DMS153 (cell line): ENCODE measurements around the gene TMEM258.

Experiments
- DNase-seq: peaks from one replicate; lab custom pipeline; 2025; lab: John Stamatoyannopoulos, UW

Gene TMEM258

GRCh38 chr11:61820174-61820573 is 27.8 kb upstream of the TMEM258 start:
- DNase-seq, result no peak

DNA sequence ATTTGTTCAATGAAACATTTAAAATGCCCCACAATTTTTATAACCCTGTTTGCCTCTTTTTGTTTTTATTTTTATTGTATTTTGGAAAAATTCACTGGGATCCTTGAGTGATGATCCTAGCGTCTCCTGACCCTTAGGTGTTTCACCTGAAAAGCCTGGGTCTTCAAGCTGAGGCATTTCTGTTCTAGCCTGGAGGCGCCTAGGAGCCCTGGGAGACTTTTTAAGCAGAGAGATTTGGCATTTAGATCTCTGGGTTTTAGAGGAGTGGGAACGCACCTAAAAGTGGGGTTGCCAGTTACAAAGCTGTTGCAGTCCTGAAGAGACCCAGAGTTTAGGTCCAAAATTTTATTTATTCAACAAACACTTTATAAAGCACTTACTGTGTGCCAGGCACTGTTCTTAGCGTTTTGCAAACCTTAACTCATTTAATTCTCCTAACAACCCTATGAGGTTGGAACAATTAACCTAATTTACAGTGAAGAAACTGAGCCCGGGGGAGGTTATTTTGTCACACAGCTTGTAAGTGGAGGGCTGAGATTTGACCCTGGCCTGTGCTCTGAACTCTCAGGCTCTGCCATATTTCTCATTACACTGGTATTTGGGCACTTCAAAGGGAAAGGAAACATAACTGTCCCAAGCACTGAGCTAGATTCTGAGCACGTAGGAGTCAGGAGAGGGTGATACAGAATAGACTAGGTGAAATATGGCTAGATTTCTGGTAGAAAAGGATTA is 25.2 kb upstream of the TMEM258 start:
- DNase-seq, result no peak

DNA sequence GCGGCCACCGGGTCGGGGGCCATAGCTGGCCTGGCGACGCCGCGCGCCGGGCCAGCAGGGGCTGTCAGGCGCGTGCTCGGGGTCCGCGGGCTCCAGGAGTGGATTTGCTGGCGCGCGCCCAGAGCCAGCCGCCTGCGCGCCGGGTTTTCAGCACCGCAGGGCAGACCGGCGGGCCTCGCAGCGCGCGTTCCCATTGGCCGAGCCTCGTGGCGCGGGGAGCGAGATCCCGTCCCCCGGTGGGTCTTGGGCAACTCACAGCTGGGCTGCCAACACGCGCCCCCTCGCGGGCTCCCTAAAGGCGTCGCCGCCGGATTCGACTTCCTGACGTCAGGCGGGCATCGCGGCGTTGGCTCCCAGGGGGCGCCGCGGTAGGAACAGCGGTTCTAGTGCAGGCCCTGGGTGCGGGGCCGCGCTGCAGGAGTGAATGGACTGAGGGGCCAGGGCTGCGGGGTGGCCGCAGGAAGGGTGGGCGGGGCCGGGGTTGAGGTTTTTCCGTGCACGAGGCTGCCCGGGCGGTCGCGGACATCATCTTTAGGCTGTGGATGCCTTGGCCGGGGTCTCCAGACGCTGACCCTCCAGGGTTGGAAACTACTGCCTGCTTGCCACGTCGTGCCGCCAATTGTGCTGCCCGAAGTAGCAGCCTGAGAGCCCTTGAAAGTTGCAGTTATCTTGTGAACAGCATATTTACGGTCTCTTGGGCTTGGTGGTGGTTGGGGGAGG is 24.5 kb upstream of the TMEM258 start, which contains the start of gene FADS1:
Gene FADS1, minus strand, starts transcription at position 268 of the 720 bp plus-strand sequence. Its CDS starts 74 bp downstream, at position 194.
- DNase-seq, result peak; percentile 96

- DNase-seq, result peak; percentile 44
These were observed 23.7 kb upstream of the TMEM258 start for GRCh38 chr11:61815790-61816735.

- peak; percentile 92 for DNase-seq
These were observed 22.8 kb upstream of the TMEM258 start for GRCh38 chr11:61814958-61815789.

GRCh38 chr11:61814247-61814957 is 22.0 kb upstream of the TMEM258 start:
- no peak for DNase-seq

- DNase-seq, result no peak
These were observed 20.5 kb upstream of the TMEM258 start for GRCh38 chr11:61812736-61813411.

DNA sequence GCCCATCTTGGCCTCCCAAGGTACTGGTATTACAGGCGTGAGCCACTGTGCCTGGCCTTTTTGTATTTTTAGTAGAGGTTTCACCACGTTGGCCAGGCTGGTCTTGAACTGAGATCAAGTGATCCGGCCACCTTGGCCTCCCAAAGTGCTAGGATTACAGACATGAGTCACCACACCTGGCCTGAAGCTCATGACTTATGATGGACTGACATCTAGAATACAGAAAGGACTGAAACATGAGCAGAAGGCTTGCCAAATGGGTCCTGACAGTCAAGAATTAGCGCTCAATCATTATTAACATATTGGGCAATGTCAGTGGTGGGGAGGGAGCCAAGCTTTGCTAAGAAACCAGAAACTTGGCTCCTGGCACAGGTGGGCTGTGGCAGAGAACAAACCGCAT is 19.4 kb upstream of the TMEM258 start:
- no peak for DNase-seq

GRCh38 chr11:61810671-61811175 is 18.3 kb upstream of the TMEM258 start:
- DNase-seq, result no peak

DNA sequence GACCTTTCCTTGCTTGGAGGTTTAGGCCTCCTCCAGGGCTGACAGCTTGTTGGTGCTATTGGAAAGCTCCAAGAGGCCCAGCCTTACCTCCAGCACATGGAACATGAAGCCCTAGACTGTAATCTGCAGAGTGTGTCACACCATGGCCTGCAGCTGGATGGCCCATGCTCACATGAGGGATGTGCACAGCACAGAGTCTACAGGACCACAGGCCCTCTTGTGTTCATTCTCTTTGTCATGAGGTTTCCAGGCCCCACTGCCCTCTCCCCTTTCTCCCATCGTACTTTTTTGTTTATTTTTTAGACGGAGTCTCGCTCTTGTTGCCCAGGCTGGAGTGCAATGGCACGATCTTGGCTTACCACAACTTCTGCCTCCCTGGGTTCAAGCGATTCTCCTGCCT is 14.4 kb upstream of the TMEM258 start:
- no peak for DNase-seq

- no peak for DNase-seq
These were observed 12.7 kb upstream of the TMEM258 start for GRCh38 chr11:61805146-61805545.

DNA sequence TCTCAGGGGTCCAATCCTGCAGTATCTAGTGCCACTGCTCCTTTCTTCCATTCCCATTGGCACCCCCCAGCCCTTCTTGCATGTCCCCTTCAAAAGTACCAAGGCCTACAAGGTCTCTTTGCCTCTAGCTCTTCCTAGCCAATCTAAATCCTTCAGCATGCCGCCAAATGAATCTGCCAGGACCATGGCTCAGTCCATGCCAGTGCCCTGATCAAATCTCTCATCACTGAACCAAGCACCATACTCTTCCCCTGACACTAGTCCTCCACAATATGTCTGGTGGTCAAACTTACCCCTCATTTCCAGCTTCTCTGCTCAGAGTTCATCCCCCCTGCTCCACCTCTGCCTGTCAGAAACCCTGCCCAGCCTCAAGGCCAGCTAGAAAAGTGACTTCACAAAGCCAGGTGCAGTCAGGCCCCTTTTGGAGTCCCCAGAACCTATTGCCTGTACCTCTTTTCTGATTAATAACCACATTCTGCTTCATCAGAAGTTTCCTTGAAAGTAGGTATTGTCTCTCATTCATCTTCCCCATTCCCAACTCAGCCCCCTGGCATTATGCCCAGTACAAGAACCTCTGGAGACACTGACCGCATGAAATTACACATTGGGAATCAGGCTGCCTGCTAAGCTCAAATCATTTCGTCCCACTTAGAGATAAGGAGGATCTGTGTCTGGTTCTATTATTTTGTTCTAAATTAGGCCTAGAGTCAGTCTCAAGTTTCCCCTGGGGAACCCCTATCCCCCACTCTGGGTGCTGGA is 11.7 kb upstream of the TMEM258 start:
- no peak for DNase-seq

GRCh38 chr11:61802605-61803004 is 10.2 kb upstream of the TMEM258 start:
- no peak for DNase-seq

DNA sequence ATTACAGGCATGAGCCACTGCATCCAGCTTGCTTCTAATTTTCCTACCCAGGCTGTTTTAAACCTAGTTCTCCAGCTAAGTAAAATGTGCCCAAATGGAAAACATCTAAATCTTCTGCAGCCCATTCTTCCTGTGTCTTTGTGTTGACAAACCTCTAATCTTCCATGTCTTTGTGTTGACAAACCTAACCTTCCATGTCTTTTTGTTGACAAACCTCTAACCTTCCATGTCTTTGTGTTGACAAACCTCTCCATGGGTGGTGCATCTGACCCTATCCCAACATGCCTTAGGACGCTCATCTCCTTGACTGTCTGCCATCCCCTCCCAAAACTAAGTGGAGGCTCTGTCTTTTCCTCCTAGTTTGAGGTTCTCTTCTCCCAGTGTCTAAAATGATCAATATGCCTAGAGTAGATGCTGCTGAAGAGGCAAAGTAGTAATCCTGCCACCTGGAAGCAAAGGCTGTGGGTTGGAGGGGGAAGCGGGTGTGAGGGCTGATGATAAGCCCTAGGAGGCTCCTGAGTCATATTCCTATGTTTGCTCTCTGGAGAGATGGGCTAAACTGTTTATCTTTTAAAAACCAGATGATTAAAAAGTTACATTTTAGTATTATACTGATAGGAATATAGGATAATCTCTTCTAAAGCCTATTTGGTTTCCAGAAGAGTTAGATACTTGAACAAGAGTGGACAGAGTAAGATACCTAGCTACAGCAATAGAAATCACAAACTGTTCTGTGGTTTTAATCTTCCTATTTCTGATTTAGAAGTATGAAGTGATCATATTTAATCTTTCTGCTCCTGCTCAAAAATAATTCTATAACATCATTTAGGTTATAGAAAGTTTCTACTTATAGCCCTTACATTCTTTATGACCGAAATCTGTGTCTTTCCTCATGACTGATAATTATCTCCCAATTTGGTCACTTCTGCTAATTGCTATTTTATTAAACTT is 8.2 kb upstream of the TMEM258 start:
- no peak for DNase-seq

- DNase-seq, result no peak
These were observed 7.4 kb upstream of the TMEM258 start for GRCh38 chr11:61799665-61800284.

GRCh38 chr11:61797263-61797944 is 5.0 kb upstream of the TMEM258 start:
- peak; percentile 39 for DNase-seq
